K562 (cell line): Measurements from ENCODE around the gene ZDHHC8. TPM values are rescaled to one million over a fixed set of nuclear protein-coding genes. Genes with fewer than 3 reads are reported as not detected.

Experiments
- ATAC-seq: fragments of 200-7000 bp; cut with Tn5 transposase; 3 replicates; pipeline ENCODE4 v1.9.1; 2020; ENCODE audit warnings: moderate library complexity
- BruUV-seq: library from RNA; stranded (reverse); fragments of 400-500 nt; replicated peaks from 2 replicates; lab custom pipeline; 2021; lab: Mats Ljungman, UMichigan
- CTCF ChIA-PET: fragments of 300-600 bp; formaldehyde crosslinking; extraction: SDS; loops from one replicate; lab custom pipeline; 2021; ENCODE audit warnings: low intra/inter-chr PET ratio; lab: Yijun Ruan, JAX
- POLR2A ChIA-PET: fragments of 300-600, 350-650 bp; sonication (Branson Sonifier 250); formaldehyde crosslinking; extraction: SDS; loops from one replicate; lab custom pipeline; 2021; ENCODE audit warnings: antibody characterized with exemption, inconsistent platforms; lab: Yijun Ruan, JAX
- DNase-seq, 4 experiments: peaks; one replicate each; pipeline versions ENCODE4 v3.0.0 to v3.0.0-alpha.2; 2011 to 2018; ENCODE audit warnings: low spot score in 3 of 4, mixed read lengths in 3 of 4; ENCODE audit errors: extremely low read depth in 1 of 4
- FAIRE-seq: peaks from 2 replicates; lab custom pipeline; 2011; peaks lifted over from hg19 to GRCh38; lab: Jason Lieb, UNC
- H2AFZ ChIP-seq: 2 replicates; pipeline ENCODE4 v1.6.0; 2011; ENCODE audit warnings: low read depth, low read length, control low read depth, inconsistent platforms
- H3K27ac ChIP-seq: fragments of 200-600 bp; 3 replicates; pipeline ENCODE4 v1.8.0; 2011; ENCODE audit warnings: low read depth, mild to moderate bottlenecking, control low read depth, inconsistent platforms, low read length, moderate library complexity, mixed read lengths; ENCODE audit errors: extremely low read depth
- H3K27me3 ChIP-seq, 2 experiments: fragments of 300-600 bp in 1 of 2; 2 replicates in 1 of 2; 3 replicates in 1 of 2; pipeline versions ENCODE4 v1.6.0 to v1.8.0; 2011; ENCODE audit warnings: inconsistent platforms in 2 of 2, low read length in 2 of 2, mild to moderate bottlenecking in 1 of 2, mixed read lengths in 1 of 2, moderate library complexity in 1 of 2; ENCODE audit not compliant: control insufficient read depth in 2 of 2, insufficient read depth in 2 of 2
- H3K36me3 ChIP-seq: fragments of 300-600 bp; 3 replicates; pipeline ENCODE4 v1.8.0; 2011; ENCODE audit warnings: mild to moderate bottlenecking, low read length, inconsistent platforms; ENCODE audit not compliant: control insufficient read depth, insufficient read depth
- H3K4me1 ChIP-seq, 2 experiments: fragments of 200-600 bp in 1 of 2; replicated peaks in 1 of 2; 2 replicates in 1 of 2; 3 replicates in 1 of 2; pipeline versions ENCODE4 v1.5.1 to v1.8.0; 2011; ENCODE audit warnings: inconsistent platforms in 2 of 2, low read length in 2 of 2, mild to moderate bottlenecking in 1 of 2, mixed read lengths in 1 of 2, moderate library complexity in 1 of 2; ENCODE audit not compliant: control insufficient read depth in 2 of 2, insufficient read depth in 2 of 2
- H3K4me2 ChIP-seq: 2 replicates; pipeline ENCODE4 v1.6.1; 2011; ENCODE audit warnings: low read length, control low read depth, inconsistent platforms, mixed read lengths; ENCODE audit not compliant: insufficient read depth
- H3K4me3 ChIP-seq: fragments of 200-600 bp; sonication (generic), shearing (Covaris generic); 2 replicates; pipeline ENCODE4 v1.5.1; 2016; ENCODE audit warnings: control low read depth, inconsistent platforms
- H3K79me2 ChIP-seq: fragments of 200-600 bp; 3 replicates; pipeline ENCODE4 v1.8.0; 2011; ENCODE audit warnings: low read length, inconsistent platforms; ENCODE audit not compliant: control insufficient read depth, insufficient read depth
- H3K9ac ChIP-seq, 2 experiments: 2 replicates each; pipeline versions ENCODE4 v1.6.0 to v1.6.1; 2011; ENCODE audit warnings: low read depth in 2 of 2, low read length in 2 of 2, control low read depth in 1 of 2, inconsistent platforms in 1 of 2, mild to moderate bottlenecking in 1 of 2, mixed read lengths in 1 of 2; ENCODE audit not compliant: insufficient read depth in 1 of 2
- H3K9me1 ChIP-seq: one replicate; pipeline ENCODE4 v1.6.0; 2011; ENCODE audit warnings: inconsistent platforms, mild to moderate bottlenecking, low read length, moderate library complexity; ENCODE audit not compliant: control insufficient read depth, insufficient read depth
- H3K9me3 ChIP-seq: replicated peaks from 2 replicates; pipeline ENCODE4 v1.5.1; 2011; ENCODE audit warnings: low read depth, low read length, inconsistent platforms; ENCODE audit not compliant: control insufficient read depth, insufficient read depth
- H4K20me1 ChIP-seq: replicated peaks from 2 replicates; pipeline ENCODE4 v1.6.1; 2011; ENCODE audit warnings: low read length, inconsistent platforms, mixed read lengths; ENCODE audit not compliant: control insufficient read depth, insufficient read depth
- ETS2 ChIP-seq: IDR thresholded peaks from 2 replicates; pipeline ENCODE4 v1.6.1; 2016; ENCODE audit warnings: borderline replicate concordance, missing genetic modification characterization, mild to moderate bottlenecking, moderate library complexity, missing compliant biosample characterization; ENCODE audit not compliant: poor library complexity, severe bottlenecking
- HCFC1 ChIP-seq: IDR thresholded peaks from 2 replicates; pipeline ENCODE4 v1.6.1; 2012; ENCODE audit warnings: low read depth, low read length, improper control_type of control experiment
- HMG20A ChIP-seq: fragments of 450-650 bp; formaldehyde crosslinking; conservative IDR thresholded peaks from 2 replicates; pipeline ENCODE4 v1.4.0; 2020; ENCODE audit warnings: mild to moderate bottlenecking, mixed read lengths
- IRF2 ChIP-seq: sonication (generic); formaldehyde crosslinking; IDR thresholded peaks from 2 replicates; pipeline ENCODE4 v1.8.1; 2022; ENCODE audit warnings: mild to moderate bottlenecking, missing genetic modification reagents
- MED1 ChIP-seq: sonication (generic); formaldehyde crosslinking; IDR thresholded peaks from 2 replicates; pipeline ENCODE4 v1.8.1; 2023; ENCODE audit warnings: missing genetic modification reagents, borderline replicate concordance
- PHB ChIP-seq: fragments of 250-450 bp; sonication (Bioruptor Pico); IDR thresholded peaks from 2 replicates; pipeline ENCODE4 v1.5.0; 2021
- POLR2AphosphoS5 ChIP-seq: IDR thresholded peaks from 2 replicates; pipeline ENCODE4 v1.6.1; 2011; ENCODE audit warnings: mild to moderate bottlenecking, low read depth, low read length, moderate library complexity; ENCODE audit not compliant: control insufficient read depth, insufficient read depth
- RBFOX2 ChIP-seq: fragments of 200-400 bp; formaldehyde crosslinking; IDR thresholded peaks from 2 replicates; pipeline ENCODE4 v1.6.1; 2017; ENCODE audit warnings: low read depth, mild to moderate bottlenecking, low read length, moderate library complexity
- SMARCE1 ChIP-seq: fragments of 450-650 bp; IDR thresholded peaks from 2 replicates; pipeline ENCODE4 v1.7.1; 2016; ENCODE audit warnings: mild to moderate bottlenecking
- SRSF3 ChIP-seq: fragments of 200-400 bp; formaldehyde crosslinking; IDR thresholded peaks from 2 replicates; pipeline ENCODE4 v1.6.1; 2016; ENCODE audit warnings: mild to moderate bottlenecking, low read length, moderate library complexity; ENCODE audit not compliant: insufficient read depth
- ZC3H4 ChIP-seq: sonication (generic); formaldehyde crosslinking; IDR thresholded peaks from 2 replicates; pipeline ENCODE4 v1.9.0; 2021; ENCODE audit warnings: missing genetic modification reagents, borderline replicate concordance
- ZNF12 ChIP-seq: sonication (generic); formaldehyde crosslinking; IDR thresholded peaks from 2 replicates; pipeline ENCODE4 v1.4.0; 2020; ENCODE audit warnings: mild to moderate bottlenecking, missing genetic modification reagents
- WGBS: fragments of 100-300 bp; shearing (Covaris generic); methylation state at CpG from one replicate; pipeline ENCODE4 v1.1.6; 2016; ENCODE audit warnings: low coverage, mixed read lengths; ENCODE audit not compliant: insufficient coverage; ENCODE audit errors: missing lambda C conversion rate; 5-methylcytosine and 5-hydroxymethylcytosine counted together
- in situ Hi-C: fragments of 300-500 bp; cut with MboI; formaldehyde crosslinking; loops from 4 replicates; pipeline ENCODE4 v1.15.0; 2018; ENCODE audit warnings: inconsistent platforms, mixed read lengths
- intact Hi-C: fragments of 100-400 bp; cut with micrococcal nuclease; formaldehyde crosslinking; loops from 2 replicates; pipeline ENCODE4 v1.14.2; 2022
- polyA plus RNA-seq, 8 experiments: library from polyadenylated mRNA; depleted of rRNA in 4 of 8; stranded (reverse) in 5 of 8; unstranded in 3 of 8; fragments of >200 nt; fragmentation: Nextera tagmentation in 2 of 8; fragmentation: Illumina TruSeq in 1 of 8; extraction: Ambion mirVana in 2 of 8; extraction: Trizol in 1 of 8; gene quantifications; 2 replicates each; pipeline versions ENCODE4 v1.2.1 to v1.2.3, GENCODE V29; 2011 to 2014; ENCODE audit warnings: inconsistent platforms in 1 of 8, missing spikeins in 1 of 8
- total RNA-seq, 7 experiments: library from RNA; depleted of rRNA in 6 of 7; stranded (reverse); fragments of >200 nt in 6 of 7; fragmentation: Illumina TruSeq in 2 of 7; extraction: Trizol in 2 of 7; gene quantifications; 2 replicates each; pipeline versions ENCODE4 v1.2.1 to v1.2.3, GENCODE V29; 2011 to 2021; ENCODE audit warnings: low replicate concordance in 1 of 7
- TF ChIP-seq, protein P1 (sequence below): sonication (generic); formaldehyde crosslinking; IDR thresholded peaks from 2 replicates; pipeline ENCODE4 v1.9.0; 2022; ENCODE audit warnings: mild to moderate bottlenecking, missing genetic modification reagents
- TF ChIP-seq, protein P2 (sequence below): fragments of 450-650 bp; IDR thresholded peaks from 2 replicates; pipeline ENCODE4 v1.6.1; 2018; ENCODE audit warnings: mild to moderate bottlenecking, low read depth; ENCODE audit not compliant: partially characterized antibody
- TF ChIP-seq, protein P3 (sequence below): sonication (generic); formaldehyde crosslinking; IDR thresholded peaks from 2 replicates; pipeline ENCODE4 v1.8.0; 2022; ENCODE audit warnings: mild to moderate bottlenecking, missing genetic modification reagents, borderline replicate concordance
- TF ChIP-seq, protein P4 (sequence below): sonication (generic); formaldehyde crosslinking; IDR thresholded peaks from 2 replicates; pipeline ENCODE4 v1.8.1; 2023; ENCODE audit warnings: mild to moderate bottlenecking, missing genetic modification reagents, moderate library complexity

The ZDHHC8 gene
- total and polyA plus RNA-seq, 9 of the 15 experiments (the other 6 are each of a cell fraction or from before 2014, with no cell fraction given), result 0.04 to 109 (median 16.4) TPM

DNA sequence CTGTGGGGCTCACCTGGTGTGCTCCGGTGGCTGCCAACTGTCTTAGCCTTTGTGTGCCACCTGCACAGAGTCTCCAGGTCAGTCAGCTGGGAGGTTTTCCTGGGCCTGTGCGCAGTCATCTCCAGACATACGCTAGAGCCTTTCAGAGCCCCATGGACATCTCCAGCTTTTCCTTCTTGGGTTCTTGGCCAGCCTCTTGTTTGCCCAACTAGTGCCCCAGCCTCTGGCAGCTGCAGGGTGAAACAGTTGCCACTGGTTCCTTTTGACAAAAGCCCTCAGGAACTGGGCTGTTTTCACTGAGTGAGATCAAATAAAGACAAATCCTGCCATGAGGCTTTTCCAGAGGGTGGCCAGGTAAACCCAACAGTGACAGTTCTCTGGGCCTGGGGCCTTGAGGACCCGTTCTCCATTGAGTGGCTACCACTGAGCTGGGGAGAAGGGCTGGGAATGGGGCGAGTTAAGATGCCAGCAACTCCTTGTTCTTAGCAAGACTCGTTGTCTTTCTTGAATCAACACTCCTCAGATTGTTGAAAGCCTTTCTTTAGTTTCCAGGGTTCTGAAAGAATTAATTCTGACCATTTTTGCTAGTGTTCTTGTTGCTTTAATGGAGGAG lies 32.4 kb upstream of the ZDHHC8 start:
- H3K27ac ChIP-seq, result no peak overlapping the region
- intact Hi-C loops, result no loop called here
- no peaks in the 10 kb centered on the region; the same call in 1 of the 2 replicates for H3K9me3 ChIP-seq
- ChIA-PET CTCF (no interaction called here), POLR2A (interaction anchor here (0.9 to 19.4 kb wide), 3 partner anchors 11 to 80 kb away, joined by 3 to 513 read pairs (median 3); partner anchors contain the start of genes RANBP1 and TRMT2A)
- H3K79me2 ChIP-seq, result peaks cover 79% of the 10 kb centered on the region
- 93% methylated on average over 6 of the region's 6 CpGs for WGBS
- no peak overlapping the region for H3K4me2 ChIP-seq
- H3K4me1 ChIP-seq, result peaks cover 0 to 3% of the 10 kb centered on the region in 2 experiments; a peak in 1 of 5 replicates
- no peak overlapping the region for H2AFZ ChIP-seq
- peaks cover 4% of the 10 kb centered on the region for H3K9me1 ChIP-seq
- FAIRE-seq (no peak), DNase-seq (no peak), ATAC-seq (no peak)
- H4K20me1 ChIP-seq, result peaks cover 15% of the 10 kb centered on the region; the same call in 1 of the 2 replicates
- BruUV-seq, result no TSS peak
- H3K27me3 ChIP-seq, result no peaks in the 10 kb centered on the region
- H3K9ac ChIP-seq, result peak overlapping the region in 1 of 2 experiments; percentile 21; a peak in 1 of 4 replicates
- in situ Hi-C loops, result no loop called here
- peaks cover 94% of the 10 kb centered on the region for H3K36me3 ChIP-seq
- no peak overlapping the region for H3K4me3 ChIP-seq
- TF ChIP-seq, protein P1, sequence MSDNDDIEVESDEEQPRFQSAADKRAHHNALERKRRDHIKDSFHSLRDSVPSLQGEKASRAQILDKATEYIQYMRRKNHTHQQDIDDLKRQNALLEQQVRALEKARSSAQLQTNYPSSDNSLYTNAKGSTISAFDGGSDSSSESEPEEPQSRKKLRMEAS (CRISPR knock-in tag), result peak; percentile 59
- TF ChIP-seq POLR2AphosphoS5, result 0 out of 2 replicates have a peak, but pooled peaks have one; percentile 10
- TF ChIP-seq IRF2 (CRISPR knock-in tag), result peak; percentile 88; the same call in 1 of the 2 replicates
- peak; percentile 56; the same call in 1 of the 2 replicates for TF ChIP-seq ZNF12
- TF ChIP-seq HMG20A (CRISPR knock-in tag), result no peak
- TF ChIP-seq RBFOX2, result 0 out of 2 replicates have a peak, but pooled peaks have one; percentile 21
- no peak for TF ChIP-seq HCFC1
- TF ChIP-seq SRSF3, result 0 out of 2 replicates have a peak, but pooled peaks have one; percentile 47
- peak; percentile 74; the same call in 1 of the 2 replicates for TF ChIP-seq MED1 (CRISPR knock-in tag)
- TF ChIP-seq, protein P2, sequence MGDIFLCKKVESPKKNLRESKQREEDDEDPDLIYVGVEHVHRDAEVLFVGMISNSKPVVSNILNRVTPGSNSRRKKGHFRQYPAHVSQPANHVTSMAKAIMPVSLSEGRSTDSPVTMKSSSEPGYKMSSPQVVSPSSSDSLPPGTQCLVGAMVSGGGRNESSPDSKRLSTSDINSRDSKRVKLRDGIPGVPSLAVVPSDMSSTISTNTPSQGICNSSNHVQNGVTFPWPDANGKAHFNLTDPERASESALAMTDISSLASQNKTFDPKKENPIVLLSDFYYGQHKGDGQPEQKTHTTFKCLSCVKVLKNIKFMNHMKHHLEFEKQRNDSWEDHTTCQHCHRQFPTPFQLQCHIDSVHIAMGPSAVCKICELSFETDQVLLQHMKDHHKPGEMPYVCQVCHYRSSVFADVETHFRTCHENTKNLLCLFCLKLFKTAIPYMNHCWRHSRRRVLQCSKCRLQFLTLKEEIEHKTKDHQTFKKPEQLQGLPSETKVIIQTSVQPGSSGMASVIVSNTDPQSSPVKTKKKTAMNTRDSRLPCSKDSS, result no peak
- TF ChIP-seq ETS2, result no peak
- TF ChIP-seq ZC3H4 (CRISPR knock-in tag), result 0 out of 2 replicates have a peak, but pooled peaks have one; percentile 81
- 0 out of 2 replicates have a peak, but pooled peaks have one; percentile 5 for TF ChIP-seq PHB (CRISPR knock-in tag)
- no peak for TF ChIP-seq SMARCE1
- TF ChIP-seq, protein P3, sequence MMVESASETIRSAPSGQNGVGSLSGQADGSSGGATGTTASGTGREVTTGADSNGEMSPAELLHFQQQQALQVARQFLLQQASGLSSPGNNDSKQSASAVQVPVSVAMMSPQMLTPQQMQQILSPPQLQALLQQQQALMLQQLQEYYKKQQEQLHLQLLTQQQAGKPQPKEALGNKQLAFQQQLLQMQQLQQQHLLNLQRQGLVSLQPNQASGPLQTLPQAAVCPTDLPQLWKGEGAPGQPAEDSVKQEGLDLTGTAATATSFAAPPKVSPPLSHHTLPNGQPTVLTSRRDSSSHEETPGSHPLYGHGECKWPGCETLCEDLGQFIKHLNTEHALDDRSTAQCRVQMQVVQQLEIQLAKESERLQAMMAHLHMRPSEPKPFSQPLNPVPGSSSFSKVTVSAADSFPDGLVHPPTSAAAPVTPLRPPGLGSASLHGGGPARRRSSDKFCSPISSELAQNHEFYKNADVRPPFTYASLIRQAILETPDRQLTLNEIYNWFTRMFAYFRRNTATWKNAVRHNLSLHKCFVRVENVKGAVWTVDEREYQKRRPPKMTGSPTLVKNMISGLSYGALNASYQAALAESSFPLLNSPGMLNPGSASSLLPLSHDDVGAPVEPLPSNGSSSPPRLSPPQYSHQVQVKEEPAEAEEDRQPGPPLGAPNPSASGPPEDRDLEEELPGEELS (CRISPR knock-in tag), result no peak
- TF ChIP-seq, protein P4, sequence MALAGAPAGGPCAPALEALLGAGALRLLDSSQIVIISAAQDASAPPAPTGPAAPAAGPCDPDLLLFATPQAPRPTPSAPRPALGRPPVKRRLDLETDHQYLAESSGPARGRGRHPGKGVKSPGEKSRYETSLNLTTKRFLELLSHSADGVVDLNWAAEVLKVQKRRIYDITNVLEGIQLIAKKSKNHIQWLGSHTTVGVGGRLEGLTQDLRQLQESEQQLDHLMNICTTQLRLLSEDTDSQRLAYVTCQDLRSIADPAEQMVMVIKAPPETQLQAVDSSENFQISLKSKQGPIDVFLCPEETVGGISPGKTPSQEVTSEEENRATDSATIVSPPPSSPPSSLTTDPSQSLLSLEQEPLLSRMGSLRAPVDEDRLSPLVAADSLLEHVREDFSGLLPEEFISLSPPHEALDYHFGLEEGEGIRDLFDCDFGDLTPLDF (CRISPR knock-in tag), result peak; percentile 43; the same call in 1 of the 2 replicates
